Endodermal cell (in vitro differentiated cells): ENCODE measurements around the gene MBNL3. TPM values are rescaled to one million over a fixed set of nuclear protein-coding genes. Genes with fewer than 3 reads are reported as not detected.

ENCODE experiments used
- DNase-seq: peaks from one replicate; pipeline ENCODE4 v3.0.0-alpha.2; 2017
- H3K27ac ChIP-seq: 2 replicates; pipeline ENCODE4 v1.5.1; 2013; ENCODE audit warnings: mild to moderate bottlenecking, low read depth, low read length, moderate library complexity
- H3K27me3 ChIP-seq: 2 replicates; pipeline ENCODE4 v1.6.1; 2013; ENCODE audit warnings: mild to moderate bottlenecking, low read length, moderate library complexity; ENCODE audit not compliant: insufficient read depth, control insufficient read depth, poor library complexity, severe bottlenecking
- H3K36me3 ChIP-seq: 2 replicates; pipeline ENCODE4 v1.7.0; 2013; ENCODE audit warnings: mild to moderate bottlenecking, low read length, moderate library complexity; ENCODE audit not compliant: control insufficient read depth, insufficient read depth
- H3K4me1 ChIP-seq: one replicate; pipeline ENCODE4 v1.7.0; 2013; ENCODE audit warnings: low read length; ENCODE audit not compliant: control insufficient read depth, insufficient read depth
- H3K4me3 ChIP-seq: 2 replicates; pipeline ENCODE4 v1.5.1; 2013; ENCODE audit warnings: mild to moderate bottlenecking, low read length, moderate library complexity
- H3K9ac ChIP-seq: 2 replicates; pipeline ENCODE4 v1.6.1; 2013; ENCODE audit warnings: mild to moderate bottlenecking, low read length, moderate library complexity; ENCODE audit not compliant: poor library complexity, severe bottlenecking; ENCODE audit errors: extremely low read depth
- H3K9me3 ChIP-seq: 2 replicates; pipeline ENCODE4 v1.6.1; 2013; ENCODE audit warnings: mild to moderate bottlenecking, low read length, moderate library complexity; ENCODE audit not compliant: control insufficient read depth
- H3K27ac Mint-ChIP-seq: 2 replicates; pipeline ENCODE4 v1.8.0; 2020; ENCODE audit warnings: mixed read lengths
- H3K27me3 Mint-ChIP-seq: 2 replicates; pipeline ENCODE4 v1.8.0; 2021; ENCODE audit warnings: mild to moderate bottlenecking, mixed read lengths; ENCODE audit not compliant: insufficient read depth
- H3K36me3 Mint-ChIP-seq: 2 replicates; pipeline ENCODE4 v1.8.0; 2020; ENCODE audit warnings: low read depth, mixed read lengths
- H3K4me1 Mint-ChIP-seq: 2 replicates; pipeline ENCODE4 v1.8.0; 2020; ENCODE audit warnings: mixed read lengths
- H3K4me3 Mint-ChIP-seq: 2 replicates; pipeline ENCODE4 v1.8.0; 2020; ENCODE audit warnings: mild to moderate bottlenecking, moderate library complexity, mixed read lengths
- H3K9me3 Mint-ChIP-seq: 2 replicates; pipeline ENCODE4 v1.8.0; 2020; ENCODE audit warnings: mild to moderate bottlenecking, mixed read lengths
- CTCF ChIP-seq: fragments of 200-600 bp; sonication (generic); conservative IDR thresholded peaks from 2 replicates; pipeline ENCODE4 v1.5.0; 2021; ENCODE audit warnings: antibody characterized with exemption, mild to moderate bottlenecking
- WGBS, 2 experiments: methylation state at CpG; one replicate each; pipeline versions ENCODE4 v1.1.5 to v1.1.7; 2013; ENCODE audit warnings: missing lambda C conversion rate in 2 of 2, mixed read lengths in 1 of 2; ENCODE audit not compliant: insufficient coverage in 1 of 2, insufficient read length in 1 of 2; 5-methylcytosine and 5-hydroxymethylcytosine counted together
- total RNA-seq, 2 donors: library from RNA; stranded (reverse); fragmentation: NEBNext Ultra II Directional in 1 of 2; extraction: Animal tissue kit (Norgen Biotek cat#: 25700) in 1 of 2; gene quantifications; 2 replicates in 1 of 2; 3 replicates in 1 of 2; pipeline ENCODE4 v1.2.1, GENCODE V29; 2021

Gene MBNL3
- total RNA-seq, 2 donors from 2014 or later: 17.0 to 33.4 TPM

DNA sequence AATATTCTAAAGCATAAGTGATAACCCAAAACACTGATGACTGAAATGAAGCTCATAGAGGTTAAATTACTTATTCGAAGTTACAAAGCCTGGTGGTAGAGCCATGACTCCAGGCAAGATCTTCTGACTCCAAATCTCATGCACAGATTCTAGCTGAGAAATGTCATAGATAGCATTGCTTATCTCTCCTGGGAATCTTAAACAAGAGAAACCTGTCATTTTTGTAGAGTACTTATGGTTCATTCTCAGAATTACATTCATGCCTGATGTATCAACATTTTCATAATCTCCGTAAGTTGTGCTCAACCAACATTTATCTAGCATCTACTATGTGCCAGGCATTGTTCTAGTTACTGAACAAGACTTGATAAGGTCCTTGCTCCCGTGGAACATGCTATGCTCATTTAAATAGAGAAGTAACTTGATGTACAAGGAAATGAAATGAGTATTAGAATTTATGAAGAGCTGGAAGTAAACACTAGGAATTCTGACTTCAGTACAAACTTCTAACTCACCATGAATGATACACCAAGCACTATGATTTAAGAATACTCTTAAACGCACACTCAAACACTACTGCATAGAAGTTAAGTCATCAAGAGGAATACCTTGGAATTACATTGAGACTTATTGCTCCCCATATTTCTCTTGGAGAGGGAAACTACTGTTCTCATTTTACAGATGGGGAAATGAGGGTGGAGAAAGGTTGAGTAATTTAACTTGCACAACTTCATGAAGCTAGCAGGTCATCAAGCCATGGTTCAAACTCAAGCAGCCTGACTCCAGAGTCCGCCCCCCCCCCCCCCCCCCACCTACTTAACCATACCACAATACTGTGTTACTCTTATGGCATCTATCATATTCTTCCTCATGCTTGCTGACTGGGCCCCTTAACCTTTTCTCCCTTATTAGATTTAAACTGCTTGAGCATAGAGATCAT is 45.4 kb downstream of the MBNL3 start:
- no peaks in the 10 kb centered on the region for H3K4me1 ChIP-seq
- no peak for DNase-seq
- H3K36me3 Mint-ChIP-seq: peaks cover 2% of the 10 kb centered on the region
- no peak overlapping the region for H3K4me3 Mint-ChIP-seq
- H3K27ac ChIP-seq: no peak overlapping the region
- no peaks in the 10 kb centered on the region for H3K9me3 ChIP-seq
- H3K27me3 Mint-ChIP-seq: peaks cover 4% of the 10 kb centered on the region
- WGBS, 2 experiments: 86% methylated on average over 4 of the region's 5 CpGs; no CpG with 5 or more reads in 1 of the 2 experiments
- TF ChIP-seq CTCF: no peak
- H3K9me3 Mint-ChIP-seq: peaks cover 21% of the 10 kb centered on the region
- no peaks in the 10 kb centered on the region for H3K27me3 ChIP-seq
- H3K9ac ChIP-seq: no peak overlapping the region
- peaks cover 2% of the 10 kb centered on the region for H3K4me1 Mint-ChIP-seq
- no peak overlapping the region for H3K27ac Mint-ChIP-seq
- H3K4me3 ChIP-seq: no peak overlapping the region
- H3K36me3 ChIP-seq: no peaks in the 10 kb centered on the region

GRCh38 chrX:132442691-132443090 is 46.1 kb downstream of the MBNL3 start:
- H3K4me3 ChIP-seq: no peak overlapping the region
- H3K9me3 ChIP-seq: no peaks in the 10 kb centered on the region
- no peak for TF ChIP-seq CTCF
- no peak overlapping the region for H3K27ac ChIP-seq
- H3K9ac ChIP-seq: no peak overlapping the region
- no peak overlapping the region for H3K27ac Mint-ChIP-seq
- peaks cover 2% of the 10 kb centered on the region for H3K36me3 Mint-ChIP-seq
- H3K9me3 Mint-ChIP-seq: peaks cover 17% of the 10 kb centered on the region
- WGBS, 2 experiments: 93% methylated on average over 2 of the region's 2 CpGs; no CpG with 5 or more reads in 1 of the 2 experiments
- no peaks in the 10 kb centered on the region for H3K36me3 ChIP-seq
- H3K4me1 Mint-ChIP-seq: peaks cover 2% of the 10 kb centered on the region
- no peaks in the 10 kb centered on the region for H3K4me1 ChIP-seq
- peaks cover 4% of the 10 kb centered on the region for H3K27me3 Mint-ChIP-seq
- H3K27me3 ChIP-seq: no peaks in the 10 kb centered on the region
- no peak overlapping the region for H3K4me3 Mint-ChIP-seq
- DNase-seq: no peak

- no peak overlapping the region for H3K27ac ChIP-seq
- H3K27me3 ChIP-seq: no peaks in the 10 kb centered on the region
- 100% methylated on average over 1 of the region's 1 CpG; no CpG with 5 or more reads in 1 of the 2 experiments for WGBS, 2 experiments
- no peak overlapping the region for H3K9ac ChIP-seq
- no peaks in the 10 kb centered on the region for H3K36me3 ChIP-seq
- Mint-ChIP-seq H3K27ac (no peak overlapping the region), H3K9me3 (no peaks in the 10 kb centered on the region), H3K27me3 (no peaks in the 10 kb centered on the region), H3K4me3 (no peak overlapping the region), H3K36me3 (no peaks in the 10 kb centered on the region), H3K4me1 (peaks cover 13% of the 10 kb centered on the region)
- no peak overlapping the region for H3K4me3 ChIP-seq
- no peak for TF ChIP-seq CTCF
- H3K4me1 ChIP-seq: no peaks in the 10 kb centered on the region
- DNase-seq: no peak
- no peaks in the 10 kb centered on the region for H3K9me3 ChIP-seq
Observed at GRCh38 chrX:132435222-132435621, 53.6 kb downstream of the MBNL3 start.
